Thyroid gland (tissue), 4 donors: ENCODE results near the gene TET1.

Experiments
- CTCF ChIP-seq, 6 experiments: fragments of 200-600 bp in 3 of 6; fragments of 450-650 bp in 3 of 6; sonication (generic) in 3 of 6; IDR thresholded peaks; one replicate each; pipeline ENCODE4 v1.5.1; 2016 to 2019; ENCODE audit warnings: antibody characterized with exemption in 6 of 6, mild to moderate bottlenecking in 2 of 6, inconsistent platforms in 1 of 6, moderate library complexity in 1 of 6
- POLR2A ChIP-seq, 2 donors: fragments of 450-650 bp; IDR thresholded peaks; one replicate each; pipeline ENCODE4 v1.6.1; 2017; ENCODE audit warnings: antibody characterized with exemption in 2 of 2, mild to moderate bottlenecking in 2 of 2, moderate library complexity in 1 of 2

GRCh38 chr10:68655620-68656126, 95.5 kb downstream of the TET1 start:
- TF ChIP-seq CTCF (IDR thresholded peaks at IDR 0.05) (no peak), POLR2A (IDR thresholded peaks at IDR 0.05) (no peak)
